Activated CD4-positive, alpha-beta memory T cell treated with anti-CD3 and anti-CD28 coated beads for 36 hours (primary cell): ENCODE results near the gene MASP2. TPM values are rescaled to one million over a fixed set of nuclear protein-coding genes. Genes with fewer than 3 reads are reported as not detected.
A peak's percentile ranks its signal among the peaks of the same experiment; 100 is the strongest.
"Not testable (repeated sequence)": the region's sequence is repeated elsewhere in the genome, so short reads cannot be mapped to it uniquely, and the experiment has no call there.

Experiments
- CTCF ChIA-PET: fragments of 350-600 bp; sonication (Branson Sonifier 250); formaldehyde crosslinking; loops from one replicate; lab custom pipeline; 2021; ENCODE audit warnings: antibody characterized with exemption, inconsistent platforms; lab: Charles Lee
- POLR2A ChIA-PET: fragments of 350-600 bp; sonication (Branson Sonifier 250); formaldehyde crosslinking; loops from one replicate; lab custom pipeline; 2021; ENCODE audit warnings: antibody characterized with exemption; lab: Charles Lee
- DNase-seq: peaks from one replicate; pipeline ENCODE4 v3.0.0-alpha.2; 2020
- H3K27ac Mint-ChIP-seq: one replicate; pipeline ENCODE4 v1.8.0; 2021; ENCODE audit warnings: mixed read lengths
- H3K27me3 Mint-ChIP-seq: one replicate; pipeline ENCODE4 v1.8.0; 2021; ENCODE audit warnings: mixed read lengths
- H3K36me3 Mint-ChIP-seq: one replicate; pipeline ENCODE4 v1.8.0; 2021; ENCODE audit warnings: mixed read lengths
- H3K4me1 Mint-ChIP-seq: one replicate; pipeline ENCODE4 v1.8.0; 2021; ENCODE audit warnings: low read depth, mixed read lengths
- H3K4me3 Mint-ChIP-seq: one replicate; pipeline ENCODE4 v1.8.0; 2021; ENCODE audit warnings: mild to moderate bottlenecking, mixed read lengths
- H3K9me3 Mint-ChIP-seq: one replicate; pipeline ENCODE4 v1.8.0; 2021; ENCODE audit warnings: mixed read lengths
- intact Hi-C: fragments of 100-400 bp; cut with micrococcal nuclease; formaldehyde crosslinking; loops from one replicate; pipeline ENCODE4 v1.15.1; 2023
- total RNA-seq, 2 experiments: library from RNA; stranded (reverse); gene quantifications; one replicate each; pipeline ENCODE4 v1.2.3, GENCODE V29; 2021

Gene MASP2
- total RNA-seq, 2 experiments from 2014 or later: not detected

DNA sequence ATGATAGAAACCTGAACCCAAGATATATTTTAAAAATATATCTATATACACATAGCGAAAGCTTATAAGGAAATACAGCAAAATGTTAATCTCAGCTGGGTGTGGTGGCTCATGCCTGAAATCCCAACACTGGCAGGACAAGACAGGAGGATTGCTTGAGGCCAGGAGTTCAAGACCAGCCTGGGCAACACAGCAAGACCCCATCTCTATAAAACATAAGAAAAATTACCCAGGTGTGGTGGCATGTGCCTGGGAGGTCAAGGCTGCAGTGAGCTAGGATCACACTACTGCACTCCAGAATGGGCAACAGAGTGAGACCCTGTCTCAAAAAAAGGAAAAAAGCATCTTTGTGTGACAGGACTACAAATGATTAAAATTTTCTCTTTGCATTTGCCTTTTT is 18.8 kb upstream of the MASP2 start:
- intact Hi-C loops: loop anchor here (10.0 kb wide), 1 partner anchor 199 kb away; the partner anchor contains the start of gene MTOR
- Mint-ChIP-seq H3K27ac (no peak overlapping the region), H3K36me3 (peaks cover 45% of the 10 kb centered on the region), H3K4me1 (peaks cover 27% of the 10 kb centered on the region), H3K4me3 (no peak overlapping the region), H3K9me3 (no peaks in the 10 kb centered on the region), H3K27me3 (no peaks in the 10 kb centered on the region)
- POLR2A ChIA-PET: no interaction called here
- CTCF ChIA-PET: interaction anchor here (8.2 kb wide), 1 partner anchor 29 kb away, joined by 85 read pairs; no protein-coding TSS in a partner anchor
- DNase-seq: no peak

DNA sequence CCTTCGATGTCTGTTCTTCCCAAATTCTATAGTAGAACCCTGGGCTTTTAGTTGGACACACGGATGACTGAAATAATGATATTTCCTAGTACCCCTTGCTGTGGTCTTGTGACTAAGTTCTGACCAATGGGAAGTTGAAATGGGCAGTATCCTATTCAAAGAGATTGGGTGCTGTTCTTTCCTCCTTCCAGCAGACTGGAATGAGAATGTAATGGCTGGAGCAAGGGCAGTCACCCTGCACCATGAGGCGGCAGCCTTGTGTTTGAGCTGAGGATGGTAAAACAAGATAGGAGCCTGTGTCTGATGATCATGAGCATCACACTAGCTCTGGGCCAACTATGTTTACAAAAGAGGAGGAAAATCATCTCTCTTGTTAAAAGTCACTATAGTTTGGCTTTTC is 17.9 kb upstream of the MASP2 start:
- no peak for DNase-seq
- Mint-ChIP-seq H3K27me3 (no peaks in the 10 kb centered on the region), H3K4me1 (peaks cover 30% of the 10 kb centered on the region), H3K36me3 (peaks cover 44% of the 10 kb centered on the region), H3K27ac (no peak overlapping the region), H3K9me3 (no peaks in the 10 kb centered on the region), H3K4me3 (no peak overlapping the region)
- ChIA-PET CTCF (interaction anchor here (8.2 kb wide), 1 partner anchor 28 kb away, joined by 85 read pairs; no protein-coding TSS in a partner anchor), POLR2A (no interaction called here)
- intact Hi-C loops: loop anchor here (10.0 kb wide), 1 partner anchor 200 kb away; the partner anchor contains the start of gene MTOR

DNA sequence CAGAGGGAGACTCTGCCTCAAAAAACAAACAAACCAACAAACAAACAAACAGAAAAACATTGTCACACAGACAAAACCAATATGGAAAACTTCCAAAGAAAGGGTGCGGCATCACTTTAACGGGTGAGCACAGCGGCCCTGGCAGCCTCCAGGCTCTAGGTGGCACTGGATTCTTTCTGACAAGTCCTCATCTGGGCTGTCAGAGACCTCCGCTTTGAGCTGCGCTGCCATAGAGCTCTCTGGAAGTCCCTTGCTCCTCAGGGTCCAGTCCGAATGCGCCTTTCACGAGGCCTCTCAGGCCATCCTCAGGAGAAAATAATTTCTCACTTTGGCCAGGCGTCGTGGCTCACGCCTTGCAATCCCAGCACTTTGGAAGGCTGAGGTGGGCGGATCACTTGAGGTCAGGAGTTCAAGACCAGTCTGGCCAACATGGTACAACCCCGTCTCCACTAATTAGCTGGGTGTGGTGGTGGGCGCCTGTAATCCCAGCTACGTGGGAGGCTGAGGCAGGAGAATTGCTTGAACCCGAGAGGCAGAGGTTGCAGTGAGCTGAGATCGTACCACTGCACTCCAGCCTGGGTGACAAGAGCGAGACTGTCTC is 17.0 kb upstream of the MASP2 start:
- POLR2A ChIA-PET, H3K27ac Mint-ChIP-seq, H3K27me3 Mint-ChIP-seq, H3K4me3 Mint-ChIP-seq, DNase-seq, H3K9me3 Mint-ChIP-seq: not testable (repeated sequence)
- CTCF ChIA-PET: interaction anchor here (8.2 kb wide), 1 partner anchor 27 kb away, joined by 85 read pairs; no protein-coding TSS in a partner anchor
- Mint-ChIP-seq H3K4me1 (peaks cover 31% of the 10 kb centered on the region), H3K36me3 (peaks cover 39% of the 10 kb centered on the region)
- intact Hi-C loops: loop anchor here (10.0 kb wide), 1 partner anchor 201 kb away; the partner anchor contains the start of gene MTOR

DNA sequence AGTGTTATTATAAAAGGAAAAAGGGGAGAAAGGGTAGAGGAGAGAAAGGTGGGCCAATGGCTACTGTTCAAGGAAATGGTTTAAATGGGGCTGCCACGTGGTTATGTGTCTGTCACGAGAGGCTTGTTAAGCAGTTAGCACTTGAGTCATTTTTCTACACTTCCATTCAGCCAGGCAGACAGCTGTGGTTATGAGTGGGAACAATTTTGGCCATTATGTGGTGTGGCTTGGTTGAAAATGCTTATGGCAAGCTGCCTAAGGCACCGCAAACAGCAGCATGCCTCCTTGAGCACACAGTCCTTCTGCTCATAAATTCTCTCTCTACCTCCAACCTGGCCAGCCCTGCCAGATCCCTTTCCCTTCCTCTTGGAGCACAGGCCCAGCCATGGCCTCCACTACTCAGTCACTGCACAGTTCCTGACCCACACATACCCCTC is 15.9 kb upstream of the MASP2 start:
- CTCF ChIA-PET: interaction anchor here (8.2 kb wide), 1 partner anchor 26 kb away, joined by 85 read pairs; no protein-coding TSS in a partner anchor
- Mint-ChIP-seq H3K27me3 (no peaks in the 10 kb centered on the region), H3K4me1 (peaks cover 40% of the 10 kb centered on the region), H3K36me3 (peaks cover 37% of the 10 kb centered on the region), H3K4me3 (no peak overlapping the region), H3K9me3 (no peaks in the 10 kb centered on the region), H3K27ac (peak overlapping the region; percentile 63)
- peak; percentile 72 for DNase-seq
- POLR2A ChIA-PET: interaction anchor here (0.9 to 2.6 kb wide), 2 partner anchors 25 to 35 kb away, joined by 3 to 8 read pairs; no protein-coding TSS in a partner anchor
- intact Hi-C loops: loop anchor here (10.0 kb wide), 1 partner anchor 202 kb away; the partner anchor contains the start of gene MTOR

DNA sequence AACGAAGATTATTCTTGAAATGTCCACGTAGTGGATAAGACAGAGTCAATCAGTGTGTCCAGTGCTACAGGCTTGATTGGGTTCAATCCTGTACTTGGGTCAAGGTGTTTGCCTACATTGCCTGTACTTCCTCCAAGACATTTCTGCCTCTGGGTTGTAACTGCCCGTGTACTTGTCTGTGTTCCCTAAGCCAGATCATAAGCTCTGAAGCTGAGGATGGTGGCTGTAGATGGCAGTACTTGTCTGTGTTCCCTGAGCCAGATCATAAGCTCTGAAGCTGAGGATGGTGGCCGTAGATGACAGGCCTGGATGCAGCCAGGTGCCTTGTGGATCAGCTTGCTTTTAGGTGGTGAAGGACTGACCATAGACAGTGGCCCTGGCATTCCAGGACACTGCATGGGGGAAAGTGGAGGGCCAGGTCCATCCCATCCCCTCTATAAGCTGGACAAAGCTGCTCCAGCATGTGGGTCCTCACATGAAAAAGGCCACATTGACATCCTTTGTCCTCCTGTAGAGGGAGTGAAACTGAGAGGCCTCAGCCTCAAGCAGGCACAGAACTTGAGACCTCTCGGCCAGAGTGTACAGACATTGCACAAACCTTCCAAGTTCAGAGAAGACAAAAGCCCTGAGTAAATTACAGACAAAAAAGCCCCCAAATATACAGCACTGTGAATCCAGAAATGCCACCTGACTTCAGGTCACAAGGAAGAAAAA is 14.8 kb upstream of the MASP2 start:
- ChIA-PET POLR2A (interaction anchor here (0.8 to 3.1 kb wide), 6 partner anchors 11 to 185 kb away, joined by 3 to 15 read pairs (median 4); partner anchors contain the start of genes EXOSC10 and TARDBP), CTCF (interaction anchor here (1.3 to 8.2 kb wide), 2 partner anchors 25 to 581 kb away, joined by 4 to 85 read pairs; no protein-coding TSS in a partner anchor)
- Mint-ChIP-seq H3K27me3 (no peaks in the 10 kb centered on the region), H3K36me3 (peaks cover 40% of the 10 kb centered on the region), H3K4me3 (peak overlapping the region; percentile 94), H3K27ac (peak overlapping the region; percentile 93), H3K4me1 (peaks cover 46% of the 10 kb centered on the region), H3K9me3 (no peaks in the 10 kb centered on the region)
- intact Hi-C loops: loop anchor here (2.0 to 10.0 kb wide), 3 partner anchors 25 to 203 kb away; partner anchors contain the start of genes MTOR and TARDBP
- DNase-seq: no peak

DNA sequence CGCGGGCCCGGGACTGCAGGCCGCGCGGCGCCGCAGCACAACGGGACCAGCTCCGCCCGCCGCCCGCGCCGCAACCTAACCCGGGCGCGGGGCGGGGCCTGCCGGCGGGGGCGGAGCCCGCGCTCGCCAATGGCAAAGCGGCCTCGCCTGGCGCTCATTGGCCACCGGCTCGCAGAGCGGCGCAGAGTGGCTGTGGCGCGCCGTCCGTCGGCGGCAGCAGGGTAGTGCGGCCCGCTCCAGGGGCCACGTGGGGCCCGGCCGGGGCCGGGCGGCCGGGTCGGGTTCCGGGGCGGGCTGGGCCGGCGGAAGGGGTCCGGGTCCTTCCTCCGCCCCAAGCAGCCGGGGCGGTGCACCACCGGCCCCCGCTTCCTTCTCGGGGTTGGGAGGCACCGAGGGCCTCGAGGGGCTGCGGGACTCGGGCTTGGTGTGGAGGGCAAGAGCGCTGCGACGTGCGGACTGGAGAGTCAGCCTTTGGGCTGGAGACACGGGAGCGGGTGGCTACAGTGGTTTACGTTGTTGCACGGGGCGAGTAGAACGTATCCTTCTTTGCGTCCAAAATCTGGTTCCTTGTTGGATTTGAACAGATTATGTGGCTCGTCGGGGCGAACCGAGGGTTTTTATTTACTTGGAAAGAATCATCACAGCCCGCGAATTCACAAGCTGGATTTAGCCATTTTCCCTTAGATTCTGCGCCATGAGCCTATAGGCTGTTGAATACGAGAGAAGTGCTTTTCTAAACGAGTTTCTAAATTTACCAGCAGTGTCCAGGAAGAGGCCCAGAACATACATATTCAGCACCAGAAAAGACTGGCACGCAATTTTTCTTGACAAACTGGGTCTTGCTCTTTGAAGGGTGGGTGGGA is 13.2 kb upstream of the MASP2 start, which contains the start of gene SRM:
Gene SRM (minus strand): TSS at position 51 of the 863 bp plus-strand sequence. CDS start 75 bp downstream, outside the sequence.
- no peaks in the 10 kb centered on the region for H3K9me3 Mint-ChIP-seq
- DNase-seq: peak; percentile 93
- intact Hi-C loops: loop anchor here (1.0 to 10.0 kb wide), 4 partner anchors 23 to 205 kb away; partner anchors contain the start of genes EXOSC10, MTOR and TARDBP
- CTCF ChIA-PET: interaction anchor here (1.3 to 8.2 kb wide), 4 partner anchors 10 to 582 kb away, joined by 4 to 85 read pairs (median 6); partner anchors contain the start of gene EXOSC10
- no peaks in the 10 kb centered on the region for H3K27me3 Mint-ChIP-seq
- POLR2A ChIA-PET: interaction anchor here (0.7 to 3.1 kb wide), 8 partner anchors 9 to 98 kb away, joined by 3 to 15 read pairs (median 4); partner anchors contain the start of genes EXOSC10 and TARDBP
- H3K4me1 Mint-ChIP-seq: peaks cover 46% of the 10 kb centered on the region
- peak within 1 kb of the TSS; percentile 93 for H3K27ac Mint-ChIP-seq
- H3K4me3 Mint-ChIP-seq: peak within 1 kb of the TSS; percentile 94
- H3K36me3 Mint-ChIP-seq: peaks cover 34% of the 10 kb centered on the region

DNA sequence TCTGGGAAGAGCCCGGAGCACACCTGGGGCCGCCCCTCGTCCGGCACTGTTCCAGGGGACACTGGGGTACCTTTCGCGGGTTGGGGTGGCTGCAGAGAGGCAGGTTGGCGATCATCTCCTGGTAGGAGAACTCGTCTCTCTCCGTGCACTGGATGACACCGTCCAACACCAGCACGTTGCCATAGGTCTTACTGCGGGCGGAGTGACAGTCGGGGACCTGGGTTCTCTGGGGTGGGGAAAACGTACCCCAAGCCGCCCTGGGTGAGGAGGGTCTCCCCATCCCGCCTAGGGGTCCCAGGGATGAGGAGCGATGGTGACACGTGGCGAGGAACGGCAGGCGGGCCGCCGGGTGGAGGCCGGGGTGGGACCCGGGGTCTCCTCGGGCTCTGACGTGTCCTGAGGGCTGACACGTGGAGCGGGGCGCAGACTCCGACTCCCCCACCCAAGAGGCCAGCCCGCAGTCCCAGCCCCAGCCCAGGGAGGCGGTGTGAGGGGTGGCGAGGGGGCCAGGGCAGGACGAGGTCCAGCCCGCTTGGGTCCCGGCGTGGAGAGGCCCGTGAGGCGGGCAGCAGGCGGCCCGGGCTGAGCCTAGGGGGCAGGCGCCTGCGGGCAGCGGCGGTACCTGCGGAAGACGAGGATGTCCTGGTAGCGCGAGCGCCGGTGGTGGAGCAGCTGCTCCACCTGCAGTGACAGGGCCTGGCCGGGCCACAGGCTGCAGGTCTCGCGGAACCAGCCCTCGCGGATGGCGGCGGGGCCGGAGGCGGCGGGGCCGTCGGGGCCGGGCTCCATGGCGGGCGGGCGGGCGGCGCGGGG is 12.3 kb upstream of the MASP2 start:
- peak overlapping the region; percentile 79 for H3K27ac Mint-ChIP-seq
- ChIA-PET POLR2A (interaction anchor here (0.7 to 3.1 kb wide), 5 partner anchors 8 to 99 kb away, joined by 3 to 15 read pairs (median 5); partner anchors contain the start of gene EXOSC10), CTCF (interaction anchor here (1.1 to 8.2 kb wide), 5 partner anchors 10 to 586 kb away, joined by 3 to 85 read pairs (median 7); partner anchors contain the start of gene EXOSC10)
- H3K9me3 Mint-ChIP-seq: no peaks in the 10 kb centered on the region
- no peaks in the 10 kb centered on the region for H3K27me3 Mint-ChIP-seq
- H3K4me3 Mint-ChIP-seq: peak overlapping the region; percentile 88
- intact Hi-C loops: no loop called here
- DNase-seq: peak; percentile 18
- H3K4me1 Mint-ChIP-seq: peaks cover 46% of the 10 kb centered on the region
- peaks cover 32% of the 10 kb centered on the region for H3K36me3 Mint-ChIP-seq

DNA sequence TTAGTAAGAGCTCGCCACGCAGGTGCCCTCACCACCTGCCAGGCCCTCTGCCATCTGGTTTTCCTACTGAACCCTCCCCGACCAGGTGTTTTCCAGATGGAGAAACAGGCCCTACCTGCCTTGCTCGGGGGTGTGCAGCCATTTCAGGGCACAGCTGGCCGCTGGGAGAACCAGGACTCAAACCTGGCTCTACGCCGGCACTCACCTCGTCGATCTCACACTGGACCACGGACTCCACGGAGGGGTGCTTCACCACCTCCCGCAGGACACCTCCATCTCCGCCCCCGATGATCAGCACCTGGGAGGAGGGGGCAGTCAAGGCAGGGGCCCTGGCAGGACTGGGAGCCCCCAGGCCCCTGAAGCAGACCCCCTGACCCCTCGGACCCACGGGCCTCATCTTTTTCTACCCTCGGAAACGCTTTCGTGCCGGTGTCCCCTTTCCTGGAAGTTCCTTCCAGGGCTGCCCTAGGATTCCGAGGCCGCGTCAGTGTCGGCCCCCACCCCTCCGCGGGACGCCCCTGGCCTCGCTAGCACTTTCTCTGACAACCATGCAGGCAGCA is 11.6 kb upstream of the MASP2 start:
- H3K27ac Mint-ChIP-seq: peak overlapping the region; percentile 79
- H3K36me3 Mint-ChIP-seq: peaks cover 33% of the 10 kb centered on the region
- H3K9me3 Mint-ChIP-seq: no peaks in the 10 kb centered on the region
- H3K27me3 Mint-ChIP-seq: no peaks in the 10 kb centered on the region
- ChIA-PET CTCF (interaction anchor here (1.1 to 3.7 kb wide), 2 partner anchors 21 to 587 kb away, joined by 3 to 33 read pairs; no protein-coding TSS in a partner anchor), POLR2A (interaction anchor here (0.8 kb wide), 1 partner anchor 21 kb away, joined by 3 read pairs; no protein-coding TSS in a partner anchor)
- peak overlapping the region; percentile 88 for H3K4me3 Mint-ChIP-seq
- no peak for DNase-seq
- H3K4me1 Mint-ChIP-seq: peaks cover 44% of the 10 kb centered on the region
- intact Hi-C loops: no loop called here

DNA sequence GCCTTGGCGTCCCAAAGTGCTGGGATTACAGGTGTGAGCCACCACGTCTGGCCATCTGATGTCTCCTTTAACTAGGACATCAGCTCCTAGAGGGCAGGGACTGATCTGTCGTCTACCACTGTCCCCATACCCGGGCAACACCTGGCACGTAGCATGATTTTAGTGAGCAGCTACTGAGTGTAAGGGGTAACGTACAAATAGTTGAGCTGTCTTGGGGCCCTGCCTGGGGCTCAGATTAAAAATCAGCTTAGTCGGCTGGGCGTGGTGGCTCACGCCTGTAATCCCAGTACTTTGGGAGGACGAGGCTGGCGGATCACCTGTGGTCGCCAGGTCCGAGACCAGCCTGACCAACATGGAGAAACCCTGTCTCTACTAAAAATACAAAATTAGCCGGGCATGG is 11.0 kb upstream of the MASP2 start:
- ChIA-PET CTCF (interaction anchor here (1.1 to 3.7 kb wide), 2 partner anchors 20 to 588 kb away, joined by 3 to 33 read pairs; no protein-coding TSS in a partner anchor), POLR2A (interaction anchor here (0.8 kb wide), 1 partner anchor 20 kb away, joined by 3 read pairs; no protein-coding TSS in a partner anchor)
- no peak overlapping the region for H3K27ac Mint-ChIP-seq
- H3K9me3 Mint-ChIP-seq: no peaks in the 10 kb centered on the region
- H3K4me3 Mint-ChIP-seq: peak overlapping the region; percentile 88
- H3K4me1 Mint-ChIP-seq: peaks cover 38% of the 10 kb centered on the region
- DNase-seq: no peak
- peaks cover 33% of the 10 kb centered on the region for H3K36me3 Mint-ChIP-seq
- no peaks in the 10 kb centered on the region for H3K27me3 Mint-ChIP-seq
- intact Hi-C loops: no loop called here

DNA sequence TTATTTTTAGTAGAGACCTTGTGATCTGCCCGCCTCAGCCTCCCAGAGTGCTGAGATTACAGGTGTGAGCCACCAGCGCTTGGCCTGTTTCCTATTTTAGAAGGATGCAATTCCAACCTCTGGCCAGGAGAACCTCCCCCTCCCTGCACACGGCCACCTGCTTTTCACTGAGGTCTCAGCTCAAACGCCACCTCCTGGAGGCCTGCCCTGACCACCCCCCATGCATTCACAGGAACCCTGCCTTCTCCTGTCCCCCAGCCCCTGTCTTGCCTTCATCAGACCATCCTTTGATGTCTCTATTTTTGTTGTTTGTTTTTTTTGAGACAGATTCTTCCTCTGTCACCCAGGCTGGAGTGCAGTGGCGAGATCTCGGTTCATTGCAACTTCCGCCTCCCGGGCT is 10.4 kb upstream of the MASP2 start:
- DNase-seq: no peak
- POLR2A ChIA-PET: no interaction called here
- no peaks in the 10 kb centered on the region for H3K27me3 Mint-ChIP-seq
- intact Hi-C loops: no loop called here
- H3K27ac Mint-ChIP-seq: no peak overlapping the region
- H3K36me3 Mint-ChIP-seq: peaks cover 32% of the 10 kb centered on the region
- H3K9me3 Mint-ChIP-seq: no peaks in the 10 kb centered on the region
- CTCF ChIA-PET: interaction anchor here (0.7 to 3.7 kb wide), 2 partner anchors 20 to 1600 kb away, joined by 3 to 33 read pairs; no protein-coding TSS in a partner anchor
- H3K4me1 Mint-ChIP-seq: peaks cover 32% of the 10 kb centered on the region
- H3K4me3 Mint-ChIP-seq: peak overlapping the region; percentile 33
